Measurements from ENCODE around the gene XKRX.

- no peak for TF ChIP-seq POLR2A (IDR thresholded peaks at IDR 0.05; ENCODE audit: low read depth, low read length)
- no peak for TF ChIP-seq TAF1 (IDR thresholded peaks at IDR 0.05; ENCODE audit: borderline replicate concordance, low read depth, low read length)
Measured at GRCh38 chrX:100964362-100964761, 35.6 kb upstream of the XKRX start.

Data from GM12892 (cell line).